Left renal cortex interstitium (tissue), 4 donors: ENCODE results near the gene CABCOCO1. TPM values are rescaled to one million over a fixed set of nuclear protein-coding genes. Genes with fewer than 3 reads are reported as not detected.

Experiments used
- DNase-seq, 4 donors: peaks; one replicate each; pipeline ENCODE4 v3.0.0-alpha.2; 2013; ENCODE audit warnings: low read depth in 4 of 4, low spot score in 2 of 4, missing footprints in 1 of 4
- polyA plus RNA-seq, 4 donors: library from polyadenylated mRNA; unstranded; fragments of 120-200 nt; gene quantifications; one replicate each; pipeline ENCODE4 v1.2.1, GENCODE V29; 2013; ENCODE audit not compliant: insufficient read length in 4 of 4

The CABCOCO1 gene
- polyA plus RNA-seq, 4 donors, result 1.9 to 3.3 (median 3.0) TPM

DNA sequence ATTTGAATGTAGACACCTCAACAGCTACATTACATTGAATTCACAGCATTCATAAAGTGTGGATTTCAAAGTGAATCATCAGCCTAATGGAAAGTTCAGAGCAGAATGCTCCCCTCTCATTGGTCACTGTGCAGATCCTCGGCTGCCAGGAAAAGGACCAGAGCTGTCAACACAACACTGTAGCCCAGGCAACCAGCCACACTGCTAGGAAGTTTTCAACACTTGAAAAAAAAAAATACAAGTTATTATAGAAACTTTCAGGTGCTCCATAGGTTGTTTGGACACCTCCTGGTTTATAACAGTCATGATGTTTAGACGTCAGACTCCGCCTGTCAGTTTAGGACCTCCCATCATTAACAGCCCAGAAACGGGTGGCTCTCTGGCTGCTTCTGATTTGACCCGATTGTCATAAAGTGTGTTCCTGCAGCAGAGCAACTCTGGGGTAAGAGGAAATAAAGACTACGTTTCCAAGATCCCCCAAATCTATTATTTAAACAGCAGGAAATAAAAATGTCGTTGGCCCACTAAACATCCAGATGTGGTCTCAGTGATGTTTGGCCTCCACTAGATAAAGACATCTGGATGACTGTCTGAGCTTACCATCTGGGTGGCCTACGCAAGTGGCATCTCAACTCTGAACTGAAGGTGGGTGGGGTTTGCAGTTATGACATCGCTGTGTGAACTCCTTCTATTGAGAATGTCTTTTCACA, 117.4 kb downstream of the CABCOCO1 start:
- no peak for DNase-seq

DNA sequence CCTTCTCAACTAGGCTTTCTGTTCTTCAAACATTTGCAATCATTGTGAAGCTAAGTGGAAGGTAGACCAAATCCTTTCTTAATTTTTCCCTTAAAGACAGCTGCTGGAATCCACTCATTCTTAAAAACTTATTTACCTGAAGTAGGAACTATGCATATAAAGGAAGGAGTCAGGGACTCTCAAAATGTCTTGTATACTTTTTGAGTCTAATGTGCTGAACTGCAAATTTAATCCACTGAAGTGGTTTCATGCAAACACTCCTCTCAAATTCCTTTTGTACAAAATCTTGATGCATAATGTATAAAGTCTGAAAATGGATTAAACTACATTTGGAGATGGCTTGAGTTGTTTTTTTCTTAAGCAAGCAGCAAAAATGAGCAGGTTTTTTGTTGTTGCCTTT, 118.0 kb downstream of the CABCOCO1 start:
- no peak for DNase-seq

DNA sequence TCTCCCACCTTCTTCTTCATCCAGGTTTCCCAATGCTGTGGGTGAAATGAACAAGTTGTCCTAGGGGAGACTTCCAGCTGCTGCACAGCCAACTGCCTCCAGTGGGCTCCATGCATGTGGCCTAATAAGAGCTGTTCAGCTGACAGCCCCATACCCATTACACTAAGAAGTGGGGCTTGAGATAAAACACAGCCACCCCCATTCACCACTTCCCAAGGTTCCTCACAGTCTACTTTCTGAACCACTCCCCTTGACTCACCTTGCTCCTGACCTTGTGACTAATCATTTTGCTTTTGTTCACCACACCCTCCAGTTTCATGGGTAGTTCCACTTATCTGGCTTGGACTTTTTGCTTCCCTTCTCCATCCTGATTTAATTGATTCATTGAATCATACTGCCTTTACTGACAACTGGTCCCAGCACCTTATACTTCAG, 119.3 kb downstream of the CABCOCO1 start:
- DNase-seq, result no peak

DNA sequence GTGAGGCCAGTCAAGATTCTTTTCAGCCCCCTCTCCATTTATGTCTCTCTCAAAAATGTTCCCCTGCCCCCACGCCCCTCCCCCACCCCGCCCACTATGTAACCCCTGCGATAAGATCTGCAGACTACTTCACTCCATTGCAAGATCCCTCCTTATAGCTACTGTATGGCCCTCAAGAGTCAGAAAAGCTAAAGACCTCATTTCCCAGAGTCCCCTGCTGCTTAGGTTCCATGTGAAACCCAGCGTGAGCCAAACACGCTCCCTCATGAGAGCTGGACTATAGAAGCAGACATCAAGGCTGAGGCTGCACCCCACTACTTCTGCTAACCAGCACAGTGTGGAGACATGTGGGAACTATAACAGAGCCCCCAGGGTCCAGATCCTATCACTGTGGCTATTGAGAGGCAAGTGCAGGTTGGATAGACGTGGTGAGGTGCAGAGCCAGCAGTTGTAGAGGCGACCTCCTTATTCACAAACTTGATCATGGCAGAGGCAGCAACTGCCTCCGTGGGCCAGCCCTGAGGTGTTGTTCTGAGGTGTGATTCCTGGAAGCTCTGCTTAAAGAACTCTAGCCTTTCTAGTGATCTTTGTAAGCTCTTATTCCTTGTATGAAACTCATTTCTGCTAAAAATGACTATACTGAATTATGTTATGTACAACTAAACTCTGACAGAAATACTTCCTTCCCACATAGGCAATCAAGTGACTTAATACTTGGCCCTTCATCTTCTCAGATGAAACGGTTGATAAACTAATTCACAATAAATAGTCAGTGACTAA, 121.8 kb downstream of the CABCOCO1 start:
- no peak for DNase-seq

DNA sequence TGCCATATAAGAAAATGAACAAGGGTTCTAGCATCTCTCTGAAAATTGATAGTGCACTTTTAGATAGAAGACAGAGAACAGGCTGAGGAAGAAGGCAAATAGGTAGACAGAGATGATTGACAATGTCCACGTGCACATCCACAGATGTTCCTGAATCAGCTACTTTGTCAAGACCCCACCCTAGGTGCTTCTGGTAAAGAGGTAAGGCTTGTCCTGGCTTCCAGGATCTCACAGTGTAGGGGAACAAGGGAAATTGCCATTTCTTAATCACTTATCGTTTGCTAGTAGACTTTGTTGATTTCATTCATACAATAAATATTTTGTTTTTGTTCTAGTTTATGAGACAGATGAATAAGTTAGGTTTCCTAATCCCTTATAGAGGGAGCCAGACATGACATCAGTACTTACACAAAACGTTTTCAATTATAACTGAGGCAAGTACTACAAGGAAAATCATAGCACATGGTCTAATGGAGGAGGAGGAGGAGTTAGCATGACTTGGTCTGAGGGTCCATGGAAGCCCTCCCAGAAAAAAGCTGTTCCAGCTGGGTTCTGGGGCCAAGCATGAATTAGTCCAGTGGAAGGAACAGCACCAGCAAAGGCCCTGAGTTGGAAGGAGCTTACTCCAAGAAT, 122.9 kb downstream of the CABCOCO1 start:
- DNase-seq, result no peak

DNA sequence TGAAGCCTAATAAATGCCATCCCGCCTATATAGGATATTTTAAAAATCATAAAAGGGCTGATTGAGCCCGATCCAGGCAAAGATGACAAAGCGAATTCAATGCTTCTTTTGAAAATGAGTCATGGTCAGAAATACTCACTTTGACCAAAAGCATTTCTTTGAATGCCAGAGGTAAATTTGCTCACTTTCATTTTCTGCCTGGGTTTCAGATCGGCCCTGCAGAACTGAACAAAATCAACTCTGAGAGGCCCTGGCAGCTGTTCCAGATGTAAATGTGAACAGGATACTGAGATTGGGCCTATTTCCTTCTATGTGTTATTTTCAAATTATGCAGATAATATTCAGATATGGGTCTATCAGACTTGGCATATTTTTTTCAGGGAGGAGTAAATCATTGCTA, 124.0 kb downstream of the CABCOCO1 start:
- DNase-seq, result no peak

DNA sequence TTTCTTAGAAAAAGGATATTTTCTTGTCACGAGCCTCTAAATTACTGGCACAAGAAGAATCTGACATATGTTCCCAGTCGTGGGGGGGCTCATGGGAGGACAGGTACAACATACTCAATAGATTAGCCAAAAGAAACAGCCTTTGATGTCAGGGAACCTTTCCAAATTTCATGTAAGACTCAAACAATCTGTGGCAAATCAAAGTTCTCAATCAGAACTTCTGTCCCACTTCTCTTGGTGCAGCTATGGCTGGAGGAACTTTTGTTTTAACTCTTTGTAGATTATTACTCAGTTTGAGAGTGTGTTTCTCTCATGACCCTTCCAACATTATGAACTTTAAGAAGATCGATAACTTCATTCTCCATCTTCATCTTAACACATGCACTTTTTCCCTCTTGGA, 124.4 kb downstream of the CABCOCO1 start:
- no peak for DNase-seq

DNA sequence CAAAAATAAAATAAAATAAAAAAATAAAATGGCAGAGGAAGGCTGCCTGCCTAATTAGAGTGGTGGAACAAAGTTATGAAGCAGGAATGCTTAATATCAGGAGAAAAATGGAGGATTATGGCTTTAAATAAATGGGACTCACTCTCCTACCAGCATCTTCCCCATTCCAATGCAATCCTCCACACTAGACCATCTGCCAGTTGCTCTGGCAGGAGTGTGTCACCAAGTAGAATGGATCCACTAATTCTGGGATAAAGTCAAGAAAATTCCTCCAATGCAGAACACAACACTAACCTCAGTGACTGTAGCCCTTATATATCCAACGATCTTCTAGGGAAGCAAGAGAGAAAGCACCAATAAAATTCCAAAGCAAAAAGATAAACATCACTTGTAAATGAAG, 126.3 kb downstream of the CABCOCO1 start:
- DNase-seq, result no peak

DNA sequence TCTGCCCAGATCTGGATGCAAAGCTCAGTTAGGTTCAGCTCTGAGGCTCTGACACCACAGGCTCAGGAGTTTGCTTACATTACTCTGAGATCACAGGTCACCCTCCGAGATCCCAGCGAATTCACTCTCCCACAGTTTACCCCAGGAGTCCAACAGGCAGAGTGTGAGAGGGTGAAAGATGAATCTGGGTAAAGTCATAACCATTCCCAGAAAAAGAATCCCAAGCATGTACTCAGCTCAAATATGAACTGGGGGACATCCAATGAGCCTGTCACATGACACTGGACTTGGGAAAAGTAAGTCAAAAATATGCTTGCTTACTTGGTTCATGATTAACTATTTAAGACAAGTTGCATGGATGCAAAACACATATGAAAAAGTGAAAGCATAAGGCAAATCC, 128.5 kb downstream of the CABCOCO1 start:
- DNase-seq, result no peak

DNA sequence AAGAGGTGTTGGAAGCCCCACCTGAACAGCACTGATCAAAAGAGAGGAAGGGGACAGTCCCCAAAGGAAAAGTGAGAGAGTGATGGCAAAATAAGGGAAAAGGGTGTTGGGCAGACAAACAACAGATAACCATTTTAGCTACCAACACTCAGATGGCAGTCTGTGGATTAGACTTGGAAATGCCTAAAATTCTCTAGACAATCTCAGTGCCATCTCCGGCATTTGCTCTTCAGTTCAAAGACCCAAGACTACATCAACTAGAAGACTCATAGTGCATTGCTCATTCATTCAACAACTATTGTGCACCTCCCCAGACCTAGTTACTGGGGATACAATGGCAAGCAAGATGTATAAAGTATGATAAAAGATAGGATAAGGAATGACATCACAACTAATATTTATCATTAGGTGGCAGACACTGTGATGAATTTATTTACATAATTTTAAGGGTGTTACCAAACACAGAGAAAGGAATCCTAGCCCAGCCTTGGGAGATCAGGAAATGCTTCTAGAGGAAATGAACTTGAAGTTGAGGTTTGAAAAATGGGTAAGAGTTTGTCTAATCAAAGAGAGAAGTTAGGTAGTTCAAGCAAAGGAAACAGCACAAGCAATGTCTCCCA, 129.5 kb downstream of the CABCOCO1 start:
- no peak for DNase-seq

DNA sequence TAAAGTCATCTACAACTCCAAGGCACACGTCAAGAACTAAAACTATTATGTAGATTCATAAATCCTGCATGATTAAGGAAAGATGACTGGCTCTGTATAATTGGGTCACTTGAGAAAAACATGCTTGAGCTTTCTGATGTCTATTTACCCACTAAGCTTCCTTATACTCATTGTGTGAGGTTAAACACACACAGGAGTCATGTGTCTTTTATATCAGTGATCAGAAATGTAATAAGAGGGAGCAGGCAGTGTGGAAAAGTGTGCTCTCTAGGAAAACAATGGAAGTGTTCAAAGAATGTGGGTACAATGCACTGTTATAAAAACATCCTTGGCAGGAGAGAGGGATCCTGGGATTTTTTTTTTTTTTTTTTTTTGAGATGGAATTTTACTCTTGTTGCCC, 130.2 kb downstream of the CABCOCO1 start:
- DNase-seq, result no peak

DNA sequence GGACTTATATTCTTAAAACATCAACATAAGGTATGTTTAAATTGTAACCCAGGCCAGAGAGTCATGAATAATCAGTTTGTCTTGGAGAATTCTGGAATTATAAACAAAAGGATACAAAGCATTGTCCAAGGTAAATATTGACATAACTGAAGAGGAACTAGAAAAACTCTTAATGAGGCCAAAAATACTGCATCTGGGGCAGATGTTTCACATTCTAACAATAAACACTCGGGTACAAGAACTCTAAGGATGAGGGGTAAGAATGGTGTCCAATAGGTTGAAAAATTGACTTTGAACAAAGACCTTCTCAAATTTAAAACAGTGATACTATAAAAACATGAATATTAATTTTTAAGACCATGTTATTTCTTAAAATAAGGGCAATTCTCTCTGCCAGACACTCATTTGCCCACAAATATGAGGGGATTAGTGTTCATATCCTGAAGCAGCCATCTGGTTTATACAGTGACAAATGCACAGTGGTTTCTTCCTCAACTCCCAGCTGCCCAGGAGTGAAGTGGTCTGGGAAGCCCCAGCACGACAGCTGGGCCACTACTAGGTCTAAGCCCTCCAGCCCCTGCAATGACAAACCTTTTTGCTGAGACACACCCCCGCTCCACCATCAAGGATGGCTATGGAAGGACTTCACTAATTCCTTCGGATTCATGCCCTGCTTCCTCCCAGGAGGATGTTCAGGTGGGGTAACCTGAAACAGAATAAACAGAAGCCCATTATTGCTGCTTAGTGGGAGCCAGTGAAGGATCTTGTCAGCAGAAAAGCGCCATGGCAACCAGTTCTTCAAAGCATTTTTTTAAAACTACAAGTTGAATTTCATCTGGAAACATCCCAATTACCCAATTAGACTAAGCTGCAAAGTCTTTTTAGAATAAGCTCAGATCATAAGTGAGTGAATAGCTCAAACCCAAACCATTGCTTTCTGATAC, 131.3 kb downstream of the CABCOCO1 start:
- peak in 1 of 4 donors; percentile 7 for DNase-seq

DNA sequence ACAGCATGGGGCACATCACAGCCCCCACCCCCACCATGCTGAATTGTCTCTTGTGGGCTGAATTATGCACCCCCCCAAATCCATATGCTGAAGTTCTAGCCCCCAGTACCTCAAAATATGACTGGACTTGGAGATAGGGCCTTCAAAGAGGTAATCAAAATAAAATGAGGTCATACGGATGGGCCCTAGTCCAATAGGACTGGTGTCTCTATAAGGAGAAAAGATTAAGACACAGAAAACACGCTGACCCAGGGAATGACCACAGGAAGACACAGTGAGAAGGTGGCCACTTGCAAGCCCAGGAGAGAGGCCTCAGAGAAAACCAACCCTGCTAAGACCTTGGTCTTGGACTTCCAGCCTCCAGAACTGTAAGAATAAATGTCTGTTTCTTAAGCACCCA, 132.4 kb downstream of the CABCOCO1 start:
- no peak for DNase-seq

DNA sequence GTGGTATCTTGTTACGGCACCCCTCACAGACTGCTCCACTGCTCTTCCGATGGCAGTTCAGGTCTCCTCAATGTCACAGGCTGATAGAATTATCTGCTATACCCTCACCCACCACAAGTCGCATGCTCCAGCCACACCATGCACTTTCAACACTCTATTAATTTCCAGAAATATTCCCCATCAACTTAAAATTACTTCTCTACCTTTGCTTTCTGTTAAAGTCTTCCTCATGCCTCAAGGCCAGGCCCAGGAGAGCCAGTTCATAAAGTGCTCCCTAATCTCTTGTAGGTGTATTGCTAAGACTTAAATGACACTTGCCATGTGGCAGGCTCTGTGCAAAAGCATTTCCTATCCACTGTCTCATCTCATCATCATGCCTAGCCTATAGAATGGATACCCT, 132.8 kb downstream of the CABCOCO1 start:
- DNase-seq, result no peak

DNA sequence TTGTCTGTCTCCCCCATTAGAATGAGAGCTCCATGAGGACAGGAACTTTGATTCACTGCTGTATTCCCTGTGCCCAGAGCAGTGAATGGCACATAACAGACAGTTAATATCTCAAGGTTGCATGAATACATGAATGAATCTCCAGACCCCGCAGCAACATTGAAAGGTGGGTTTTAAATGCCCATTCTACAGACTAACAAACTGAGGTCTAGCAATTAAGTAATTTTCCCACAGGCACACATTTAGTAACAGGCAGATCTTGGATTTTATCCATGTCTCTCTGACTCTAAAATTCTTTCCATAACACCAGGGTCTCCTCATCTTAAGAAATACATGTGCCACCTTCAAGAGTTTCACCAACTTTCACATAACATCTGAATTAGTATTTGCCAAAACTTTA, 134.1 kb downstream of the CABCOCO1 start:
- DNase-seq, result no peak

DNA sequence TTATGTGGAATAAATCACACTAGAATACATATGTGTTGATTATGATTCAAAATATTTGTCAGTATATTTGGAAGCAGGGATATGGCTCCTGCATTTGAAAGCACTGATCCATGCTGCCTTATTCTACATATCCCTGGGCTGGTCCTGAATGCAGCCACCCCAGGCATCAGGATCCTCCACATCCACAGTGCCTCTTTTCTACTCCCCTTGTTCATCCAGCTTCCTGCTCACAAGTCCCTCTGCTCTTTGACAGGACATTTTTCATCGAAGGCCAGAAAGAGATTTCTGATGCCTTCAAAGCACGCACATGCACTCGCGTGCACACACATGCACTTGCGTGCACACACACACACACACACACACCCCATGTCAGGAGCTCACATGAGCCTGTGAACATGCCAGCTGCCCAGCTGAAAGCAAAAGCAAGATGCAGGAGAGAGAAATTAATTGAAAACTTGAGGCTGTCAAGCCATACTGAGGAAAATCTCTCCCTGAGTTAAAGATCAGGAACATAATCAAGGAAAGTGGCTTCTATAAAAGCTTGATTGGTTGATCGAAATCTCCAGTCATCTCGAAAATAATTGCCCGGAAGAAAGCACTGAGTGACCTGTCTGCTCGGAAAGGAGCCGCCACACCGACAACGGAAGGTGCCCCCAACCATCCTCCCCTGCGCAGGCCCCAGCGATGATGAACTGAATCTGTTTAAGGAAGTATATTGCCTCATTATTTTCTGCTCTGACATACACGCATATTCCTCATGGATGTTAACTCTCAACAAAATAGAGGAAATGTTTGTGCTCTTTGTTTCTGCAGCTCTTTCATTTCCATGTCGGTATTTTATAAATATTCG, 134.8 kb downstream of the CABCOCO1 start:
- DNase-seq, result no peak

DNA sequence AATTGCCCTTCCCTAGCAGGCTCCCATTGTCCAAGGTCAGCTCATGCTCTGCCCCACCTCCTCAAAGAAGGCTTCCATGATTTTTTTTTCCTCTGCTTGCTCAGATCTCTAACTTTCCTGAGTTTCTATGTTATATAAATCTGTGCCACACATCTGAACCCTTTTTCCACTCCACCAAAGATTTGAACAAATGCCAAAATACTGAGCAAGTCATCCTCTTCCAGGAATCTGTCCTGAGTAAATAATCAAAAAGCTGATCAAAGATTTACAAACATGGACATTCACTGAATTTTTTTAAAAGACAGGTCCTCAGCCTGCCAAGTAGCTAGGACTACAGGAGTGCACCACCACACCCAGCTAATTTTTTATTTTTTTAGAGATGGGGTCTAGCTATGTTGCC, 136.0 kb downstream of the CABCOCO1 start:
- no peak for DNase-seq

DNA sequence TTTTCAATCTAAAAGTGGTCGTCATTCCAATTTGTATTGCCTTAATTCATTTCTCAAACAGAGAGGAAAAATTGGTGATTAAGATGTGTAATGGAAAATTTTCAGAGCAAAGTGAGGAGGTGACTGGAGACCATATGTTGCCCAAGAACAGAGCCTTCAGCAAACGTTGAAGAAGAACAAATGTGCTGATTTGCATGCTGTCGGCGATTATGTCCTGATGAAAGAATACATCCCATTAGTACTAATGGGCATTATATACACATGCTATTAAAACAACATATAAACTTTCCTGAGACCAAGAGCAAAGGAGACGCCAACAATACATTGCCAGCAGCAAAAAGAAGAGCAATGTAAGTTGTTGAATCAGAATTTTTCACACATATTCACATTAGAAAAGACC, 138.8 kb downstream of the CABCOCO1 start:
- no peak for DNase-seq

DNA sequence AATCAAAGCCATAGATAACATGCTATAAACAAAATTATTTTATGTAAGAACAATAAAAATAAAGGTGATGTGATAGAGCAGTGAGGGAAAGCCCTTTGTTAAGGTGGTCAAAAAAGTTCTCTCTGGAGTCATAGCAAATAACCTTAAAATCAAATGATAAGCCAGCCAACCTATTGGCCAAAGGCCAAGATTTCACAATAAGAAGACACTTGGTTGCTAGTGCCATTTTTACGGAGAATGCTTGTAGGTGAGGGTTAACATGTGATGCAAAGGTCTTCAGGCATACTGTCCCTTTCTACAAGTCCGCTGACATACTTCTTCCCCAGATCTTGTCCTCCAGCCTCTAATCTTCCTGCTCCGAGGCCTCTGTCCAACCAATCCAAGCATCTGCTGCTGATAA, 140.5 kb downstream of the CABCOCO1 start:
- DNase-seq, result no peak
